Spinal cord (tissue), 10 donors: ENCODE measurements around the gene NR2E1. TPM values are rescaled to one million over a fixed set of nuclear protein-coding genes. Genes with fewer than 3 reads are reported as not detected.

ENCODE experiments used
- DNase-seq, 6 donors: peaks; one replicate each; pipeline versions ENCODE4 v3.0.0 to v3.0.0-alpha.2; 2013 to 2015; ENCODE audit warnings: low spot score in 6 of 6, low read depth in 4 of 6
- H3K27ac ChIP-seq: one replicate; pipeline ENCODE4 v1.5.1; 2013; ENCODE audit warnings: low read depth, low read length, control low read depth
- H3K27me3 ChIP-seq: one replicate; pipeline ENCODE4 v1.6.1; 2013; ENCODE audit warnings: low read length; ENCODE audit not compliant: control insufficient read depth, insufficient read depth
- H3K36me3 ChIP-seq: one replicate; pipeline ENCODE4 v1.6.1; 2013; ENCODE audit warnings: low read length; ENCODE audit not compliant: control insufficient read depth, insufficient read depth
- H3K4me1 ChIP-seq: one replicate; pipeline ENCODE4 v1.6.1; 2013; ENCODE audit warnings: low read length; ENCODE audit not compliant: control insufficient read depth, insufficient read depth
- H3K4me3 ChIP-seq: one replicate; pipeline ENCODE4 v1.5.1; 2013; ENCODE audit warnings: low read depth, low read length, control low read depth
- H3K9me3 ChIP-seq: one replicate; pipeline ENCODE4 v1.6.1; 2013; ENCODE audit warnings: low read length; ENCODE audit not compliant: control insufficient read depth, insufficient read depth
- WGBS: methylation state at CpG from one replicate; pipeline ENCODE4 v1.1.5; 2013; ENCODE audit warnings: missing lambda C conversion rate; ENCODE audit not compliant: insufficient coverage; 5-methylcytosine and 5-hydroxymethylcytosine counted together
- polyA plus RNA-seq, 2 donors: library from polyadenylated mRNA; unstranded; fragments of 120-200 nt; gene quantifications; one replicate each; pipeline ENCODE4 v1.2.1, GENCODE V29; 2013; ENCODE audit not compliant: insufficient read length in 2 of 2
- total RNA-seq, 2 donors: library from RNA; depleted of rRNA in 1 of 2; stranded (reverse); fragments of 120-200 nt in 1 of 2; fragments of >200 nt in 1 of 2; gene quantifications; one replicate each; pipeline versions ENCODE4 v1.2.3 to v1.2.4, GENCODE V29; 2013 to 2014
- donor health status: healthy.

The NR2E1 gene
- total and polyA plus RNA-seq, 4 donors, result 0.06 to 0.83 TPM; not detected in 2

DNA sequence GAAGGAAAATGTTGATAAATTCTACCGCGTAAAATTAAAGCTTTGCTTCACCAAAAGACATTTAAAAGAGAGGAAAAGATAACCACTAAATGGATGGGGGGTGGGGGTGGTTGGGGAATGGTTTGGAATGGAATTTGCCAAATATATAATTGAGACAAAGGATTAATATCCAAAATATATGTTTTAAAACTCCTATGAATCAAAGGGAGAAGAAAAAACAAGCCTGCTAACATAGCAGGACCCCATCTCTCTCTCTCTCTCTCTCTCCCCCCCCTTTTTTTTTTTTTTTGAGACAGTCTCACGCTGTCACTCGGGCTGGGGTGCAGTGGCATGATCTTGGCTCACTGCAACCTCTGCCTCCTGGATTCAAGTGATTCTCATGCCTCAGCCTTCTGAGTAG, 13.4 kb upstream of the NR2E1 start:
- Histone ChIP-seq H3K9me3 (no peaks in the 10 kb centered on the region), H3K4me1 (peaks cover 5% of the 10 kb centered on the region), H3K4me3 (no peak overlapping the region), H3K27ac (no peak overlapping the region), H3K36me3 (no peaks in the 10 kb centered on the region), H3K27me3 (peaks cover 40% of the 10 kb centered on the region)
- WGBS, result no CpG with 5 or more reads among the region's 4 CpGs
- DNase-seq, result no peak

DNA sequence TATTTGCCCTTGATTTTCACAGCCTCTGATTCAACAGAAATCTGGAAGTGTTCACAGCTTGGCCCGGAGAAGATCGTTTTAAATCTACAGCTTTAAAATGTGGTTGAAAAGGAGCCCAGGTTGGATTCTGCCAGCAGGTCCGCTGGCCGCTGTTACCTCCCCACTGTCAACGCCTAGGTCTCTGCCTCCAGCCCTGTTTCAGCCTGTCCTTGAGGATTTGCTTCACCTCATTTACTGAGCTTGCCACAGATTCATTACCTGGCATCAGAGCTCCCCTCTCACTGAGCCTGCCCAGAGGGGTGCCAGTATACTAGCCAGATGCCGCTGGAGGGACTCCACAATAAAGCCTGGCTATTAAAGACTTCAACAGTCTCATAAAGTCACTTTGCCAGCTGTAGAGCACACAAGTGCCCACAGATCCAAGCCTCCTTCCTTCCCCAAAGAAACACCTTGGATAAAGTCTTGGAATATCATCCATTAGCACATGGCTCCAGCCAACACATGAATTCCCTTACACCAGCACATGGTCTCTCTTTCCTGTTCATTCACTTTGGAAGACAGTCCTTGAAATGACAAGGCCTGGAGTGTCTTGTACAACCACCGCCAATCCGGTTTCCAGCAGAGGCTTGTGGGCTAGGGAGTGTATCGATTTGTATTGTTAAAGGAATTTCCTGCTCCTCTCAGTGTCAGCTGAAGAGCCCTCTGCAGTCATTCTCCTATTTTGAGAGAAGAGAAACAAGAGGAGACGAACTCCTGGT, 9.5 kb upstream of the NR2E1 start:
- H3K9me3 ChIP-seq, result no peaks in the 10 kb centered on the region
- no peak overlapping the region for H3K27ac ChIP-seq
- H3K36me3 ChIP-seq, result no peaks in the 10 kb centered on the region
- peaks cover 13% of the 10 kb centered on the region for H3K4me1 ChIP-seq
- WGBS, result 22% methylated on average over 5 of the region's 10 CpGs
- DNase-seq, result peak in 1 of 6 donors; percentile 50
- no peak overlapping the region for H3K4me3 ChIP-seq
- peaks cover 77% of the 10 kb centered on the region for H3K27me3 ChIP-seq

- H3K9me3 ChIP-seq, result no peaks in the 10 kb centered on the region
- no peaks in the 10 kb centered on the region for H3K36me3 ChIP-seq
- no peak for DNase-seq
- no peak overlapping the region for H3K4me3 ChIP-seq
- 8% methylated on average over 7 of the region's 8 CpGs for WGBS
- H3K27me3 ChIP-seq, result peaks cover 82% of the 10 kb centered on the region
- H3K4me1 ChIP-seq, result peaks cover 13% of the 10 kb centered on the region
- no peak overlapping the region for H3K27ac ChIP-seq
Observed at GRCh38 chr6:108156938-108157233, 8.9 kb upstream of the NR2E1 start.

- Histone ChIP-seq H3K4me3 (peak overlapping the region; percentile 16), H3K36me3 (no peaks in the 10 kb centered on the region), H3K27ac (no peak overlapping the region), H3K4me1 (peaks cover 13% of the 10 kb centered on the region), H3K9me3 (no peaks in the 10 kb centered on the region), H3K27me3 (peaks cover 85% of the 10 kb centered on the region)
- 2% methylated on average over 56 of the region's 60 CpGs for WGBS
- peak in 1 of 6 donors; percentile 60 for DNase-seq
Observed at GRCh38 chr6:108157234-108157980, 8.4 kb upstream of the NR2E1 start.

GRCh38 chr6:108157981-108158525, 7.8 kb upstream of the NR2E1 start:
- no peaks in the 10 kb centered on the region for H3K9me3 ChIP-seq
- DNase-seq, result peak in 1 of 6 donors; percentile 36
- H3K4me3 ChIP-seq, result no peak overlapping the region
- peaks cover 13% of the 10 kb centered on the region for H3K4me1 ChIP-seq
- H3K27ac ChIP-seq, result no peak overlapping the region
- 1% methylated on average over 35 of the region's 38 CpGs for WGBS
- no peaks in the 10 kb centered on the region for H3K36me3 ChIP-seq
- H3K27me3 ChIP-seq, result peaks cover 92% of the 10 kb centered on the region

DNA sequence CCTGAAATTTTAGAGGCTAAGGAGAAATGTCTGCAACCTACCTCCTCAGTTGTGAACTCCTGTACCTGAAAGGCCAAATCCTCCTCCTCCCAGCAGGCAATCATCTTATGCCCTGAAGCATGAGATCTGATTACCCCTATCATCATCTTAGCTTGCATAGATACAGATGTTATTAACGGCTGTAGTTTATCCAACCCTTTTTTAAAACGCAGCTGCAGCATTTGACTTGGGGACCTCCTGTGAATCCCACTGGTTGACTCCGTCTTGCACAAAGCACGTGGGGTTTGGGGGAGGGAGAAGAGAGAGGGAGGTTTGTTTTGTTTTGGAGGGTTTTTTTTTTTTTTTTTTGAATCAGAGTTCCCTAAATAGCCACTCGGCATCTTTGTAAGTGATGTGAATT, 5.8 kb upstream of the NR2E1 start:
- Histone ChIP-seq H3K4me1 (peaks cover 22% of the 10 kb centered on the region), H3K27ac (no peak overlapping the region)
- DNase-seq, result peak in 1 of 6 donors; percentile 32

DNA sequence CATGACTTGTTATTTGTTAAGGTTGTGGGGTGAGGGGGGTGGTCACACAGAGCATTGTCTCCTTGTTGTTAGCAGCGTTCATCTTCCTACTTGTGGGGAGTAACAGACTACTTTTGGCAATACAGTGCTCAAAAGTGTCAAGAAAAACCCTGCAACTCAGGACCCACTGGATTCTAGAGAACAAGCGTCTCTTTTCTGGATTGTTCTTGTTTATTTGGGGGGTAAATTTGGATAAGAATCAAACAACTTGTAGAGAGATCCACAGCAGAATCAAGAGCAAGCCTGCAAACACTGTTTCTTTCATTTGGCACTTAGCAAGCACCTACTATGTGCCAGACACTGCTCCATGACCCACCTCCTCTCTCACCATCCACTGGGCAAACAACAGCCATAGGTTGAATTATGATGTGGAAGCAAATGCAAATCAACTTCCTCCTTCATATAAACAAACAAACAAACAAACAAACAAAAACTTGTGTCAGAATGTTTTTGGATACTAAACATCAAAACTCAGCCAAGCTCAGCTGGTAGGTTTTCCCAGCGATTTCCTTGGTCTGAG, 4.0 kb upstream of the NR2E1 start:
- H3K4me3 ChIP-seq, result no peak overlapping the region
- H3K4me1 ChIP-seq, result peaks cover 39% of the 10 kb centered on the region
- H3K36me3 ChIP-seq, result no peaks in the 10 kb centered on the region
- DNase-seq, result no peak
- H3K9me3 ChIP-seq, result no peaks in the 10 kb centered on the region
- H3K27me3 ChIP-seq, result peaks cover 100% of the 10 kb centered on the region
- 8% methylated on average over 2 of the region's 3 CpGs for WGBS
- H3K27ac ChIP-seq, result no peak overlapping the region

More for the DNA sequence above, 5.8 kb upstream of the NR2E1 start:
- Histone ChIP-seq H3K27me3 (peaks cover 100% of the 10 kb centered on the region), H3K9me3 (no peaks in the 10 kb centered on the region), H3K36me3 (no peaks in the 10 kb centered on the region), H3K4me3 (no peak overlapping the region)
- 20% methylated on average over 1 of the region's 5 CpGs for WGBS

GRCh38 chr6:108163267-108163643, 2.6 kb upstream of the NR2E1 start:
- Histone ChIP-seq H3K4me1 (peaks cover 40% of the 10 kb centered on the region), H3K36me3 (no peaks in the 10 kb centered on the region), H3K4me3 (no peak overlapping the region), H3K27me3 (peaks cover 100% of the 10 kb centered on the region), H3K9me3 (no peaks in the 10 kb centered on the region), H3K27ac (no peak overlapping the region)
- 1% methylated on average over 6 of the region's 6 CpGs for WGBS
- no peak for DNase-seq

- H3K4me3 ChIP-seq, result no peak overlapping the region
- H3K27me3 ChIP-seq, result peaks cover 100% of the 10 kb centered on the region
- H3K9me3 ChIP-seq, result no peaks in the 10 kb centered on the region
- WGBS, result under 1% methylated on average over 32 of the region's 41 CpGs
- no peaks in the 10 kb centered on the region for H3K36me3 ChIP-seq
- peak in 1 of 6 donors; percentile 76 for DNase-seq
- H3K4me1 ChIP-seq, result peaks cover 46% of the 10 kb centered on the region
- H3K27ac ChIP-seq, result no peak overlapping the region
Observed at GRCh38 chr6:108163644-108164542, 1.9 kb upstream of the NR2E1 start.
